Ascending aorta (tissue), 2 donors: ENCODE measurements around the gene SLC16A8. TPM values are rescaled to one million over a fixed set of nuclear protein-coding genes. Genes with fewer than 3 reads are reported as not detected.

Experiments used
- DNase-seq, 2 donors: peaks; one replicate each; pipeline ENCODE4 v3.0.0-alpha.2; 2019; ENCODE audit warnings: low spot score in 2 of 2
- H3K27ac ChIP-seq, 2 donors: fragments of 200-600 bp; sonication (generic); one replicate each; pipeline ENCODE4 v1.5.1; 2016 to 2017; ENCODE audit warnings: mild to moderate bottlenecking in 1 of 2
- H3K27me3 ChIP-seq: fragments of 200-600 bp; sonication (generic); one replicate; pipeline ENCODE4 v1.5.1; 2017
- H3K36me3 ChIP-seq, 2 donors: fragments of 200-600 bp; sonication (generic); one replicate each; pipeline ENCODE4 v1.5.1; 2016
- H3K4me1 ChIP-seq, 2 donors: fragments of 200-600 bp; sonication (generic); one replicate each; pipeline ENCODE4 v1.5.1; 2016 to 2017; ENCODE audit warnings: mild to moderate bottlenecking in 1 of 2
- H3K4me3 ChIP-seq, 2 donors: fragments of 200-600 bp; sonication (generic); one replicate each; pipeline ENCODE4 v1.5.1; 2016 to 2017; ENCODE audit warnings: mild to moderate bottlenecking in 1 of 2
- H3K9me3 ChIP-seq, 2 donors: fragments of 200-600 bp; sonication (generic); one replicate each; pipeline ENCODE4 v1.5.1; 2016
- intact Hi-C: fragments of 100-400 bp; cut with DNase I; formaldehyde crosslinking; loops from one replicate; pipeline ENCODE4 v1.15.1; 2023
- total RNA-seq: library from RNA; depleted of rRNA; stranded (reverse); fragments of >200 nt; gene quantifications from one replicate; pipeline ENCODE4 v1.1.0, GENCODE V29; 2016
- TF ChIP-seq, protein P1 (sequence below), 3 experiments: fragments of 200-600 bp in 2 of 3; fragments of 450-650 bp in 1 of 3; sonication (generic) in 2 of 3; IDR thresholded peaks; one replicate each; pipeline ENCODE4 v1.5.1; 2016 to 2019; ENCODE audit warnings: antibody characterized with exemption in 3 of 3, mild to moderate bottlenecking in 1 of 3, moderate library complexity in 1 of 3

Gene SLC16A8
- total RNA-seq, 1 donor from 2014 or later, result not detected

DNA sequence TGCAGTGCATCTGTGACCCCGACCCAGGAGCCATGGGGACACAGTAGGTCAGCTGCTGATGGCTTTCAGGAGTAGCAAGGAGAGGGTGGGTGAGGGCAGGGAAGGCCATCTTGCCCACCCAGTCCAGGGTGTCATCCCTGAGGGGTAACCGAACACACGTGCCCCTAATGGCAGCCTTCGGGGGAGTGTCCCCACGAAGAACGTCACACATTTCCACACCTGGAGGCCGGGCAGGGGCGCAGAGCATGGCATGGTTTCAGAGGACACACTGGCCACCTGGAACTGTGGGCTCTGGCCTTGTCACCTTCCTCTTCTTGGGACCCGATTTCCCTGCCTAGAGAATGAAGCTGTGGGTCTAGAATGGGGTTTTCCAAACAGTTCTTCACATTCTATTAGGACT lies 45.9 kb upstream of the SLC16A8 start:
- TF ChIP-seq, protein P1, sequence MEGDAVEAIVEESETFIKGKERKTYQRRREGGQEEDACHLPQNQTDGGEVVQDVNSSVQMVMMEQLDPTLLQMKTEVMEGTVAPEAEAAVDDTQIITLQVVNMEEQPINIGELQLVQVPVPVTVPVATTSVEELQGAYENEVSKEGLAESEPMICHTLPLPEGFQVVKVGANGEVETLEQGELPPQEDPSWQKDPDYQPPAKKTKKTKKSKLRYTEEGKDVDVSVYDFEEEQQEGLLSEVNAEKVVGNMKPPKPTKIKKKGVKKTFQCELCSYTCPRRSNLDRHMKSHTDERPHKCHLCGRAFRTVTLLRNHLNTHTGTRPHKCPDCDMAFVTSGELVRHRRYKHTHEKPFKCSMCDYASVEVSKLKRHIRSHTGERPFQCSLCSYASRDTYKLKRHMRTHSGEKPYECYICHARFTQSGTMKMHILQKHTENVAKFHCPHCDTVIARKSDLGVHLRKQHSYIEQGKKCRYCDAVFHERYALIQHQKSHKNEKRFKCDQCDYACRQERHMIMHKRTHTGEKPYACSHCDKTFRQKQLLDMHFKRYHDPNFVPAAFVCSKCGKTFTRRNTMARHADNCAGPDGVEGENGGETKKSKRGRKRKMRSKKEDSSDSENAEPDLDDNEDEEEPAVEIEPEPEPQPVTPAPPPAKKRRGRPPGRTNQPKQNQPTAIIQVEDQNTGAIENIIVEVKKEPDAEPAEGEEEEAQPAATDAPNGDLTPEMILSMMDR (IDR thresholded peaks at IDR 0.05), result no peak
- Histone ChIP-seq H3K9me3 (no peaks in the 10 kb centered on the region), H3K4me1 (peaks cover 2 to 10% of the 10 kb centered on the region in 2 donors), H3K27ac (no peak overlapping the region), H3K4me3 (no peak overlapping the region), H3K36me3 (no peaks in the 10 kb centered on the region), H3K27me3 (no peaks in the 10 kb centered on the region)
- intact Hi-C loops, result no loop called here
- no peak for DNase-seq

DNA sequence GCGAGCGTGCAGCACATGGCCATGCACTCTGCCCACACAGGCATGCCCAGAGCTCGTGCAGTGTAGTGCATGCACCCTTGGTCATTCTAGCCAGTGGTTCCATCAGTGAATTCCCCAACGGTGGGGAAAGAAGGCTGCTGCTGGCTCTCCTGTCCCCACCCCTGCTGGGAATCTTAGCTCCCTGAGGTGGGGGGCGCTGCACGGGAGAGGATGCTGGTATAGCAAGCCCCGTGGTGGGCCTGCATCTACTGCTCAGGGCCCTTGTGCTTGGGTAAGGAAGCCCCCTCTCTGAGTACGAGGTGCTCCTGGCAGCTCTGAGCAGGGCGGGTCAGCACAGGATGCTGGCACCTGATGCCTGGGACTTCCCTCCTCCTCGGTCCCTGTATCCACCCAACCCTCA lies 45.0 kb upstream of the SLC16A8 start:
- intact Hi-C loops, result no loop called here
- Histone ChIP-seq H3K36me3 (no peaks in the 10 kb centered on the region), H3K4me3 (no peak overlapping the region), H3K27me3 (no peaks in the 10 kb centered on the region), H3K4me1 (peaks cover 2 to 10% of the 10 kb centered on the region in 2 donors), H3K9me3 (no peaks in the 10 kb centered on the region), H3K27ac (no peak overlapping the region)
- DNase-seq, result no peak
- TF ChIP-seq, protein P1 (IDR thresholded peaks at IDR 0.05), result no peak

DNA sequence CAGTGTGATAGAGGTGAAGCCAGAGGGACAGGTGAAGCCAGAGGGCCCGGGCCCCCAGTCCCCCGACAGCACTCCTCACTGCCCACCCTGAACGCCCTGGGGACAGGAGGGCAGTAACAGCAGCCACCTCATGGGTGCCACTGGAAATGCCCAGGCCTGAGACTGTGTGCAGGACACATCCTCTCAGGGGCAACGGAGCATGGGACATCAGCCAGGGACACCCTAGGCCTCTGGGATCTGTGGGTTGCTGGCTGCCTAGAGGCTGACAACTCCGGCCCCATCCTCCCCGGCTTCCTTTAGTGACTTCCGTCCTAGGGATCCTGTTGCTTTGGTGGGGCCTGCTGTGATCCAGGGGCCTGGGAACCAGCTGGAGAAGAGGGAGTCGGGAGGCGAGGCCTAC lies 43.9 kb upstream of the SLC16A8 start:
- Histone ChIP-seq H3K4me1 (peaks cover 2 to 10% of the 10 kb centered on the region in 2 donors), H3K4me3 (no peak overlapping the region), H3K27me3 (no peaks in the 10 kb centered on the region), H3K27ac (no peak overlapping the region), H3K9me3 (no peaks in the 10 kb centered on the region), H3K36me3 (no peaks in the 10 kb centered on the region)
- DNase-seq, result no peak
- intact Hi-C loops, result no loop called here
- TF ChIP-seq, protein P1 (IDR thresholded peaks at IDR 0.05), result no peak

DNA sequence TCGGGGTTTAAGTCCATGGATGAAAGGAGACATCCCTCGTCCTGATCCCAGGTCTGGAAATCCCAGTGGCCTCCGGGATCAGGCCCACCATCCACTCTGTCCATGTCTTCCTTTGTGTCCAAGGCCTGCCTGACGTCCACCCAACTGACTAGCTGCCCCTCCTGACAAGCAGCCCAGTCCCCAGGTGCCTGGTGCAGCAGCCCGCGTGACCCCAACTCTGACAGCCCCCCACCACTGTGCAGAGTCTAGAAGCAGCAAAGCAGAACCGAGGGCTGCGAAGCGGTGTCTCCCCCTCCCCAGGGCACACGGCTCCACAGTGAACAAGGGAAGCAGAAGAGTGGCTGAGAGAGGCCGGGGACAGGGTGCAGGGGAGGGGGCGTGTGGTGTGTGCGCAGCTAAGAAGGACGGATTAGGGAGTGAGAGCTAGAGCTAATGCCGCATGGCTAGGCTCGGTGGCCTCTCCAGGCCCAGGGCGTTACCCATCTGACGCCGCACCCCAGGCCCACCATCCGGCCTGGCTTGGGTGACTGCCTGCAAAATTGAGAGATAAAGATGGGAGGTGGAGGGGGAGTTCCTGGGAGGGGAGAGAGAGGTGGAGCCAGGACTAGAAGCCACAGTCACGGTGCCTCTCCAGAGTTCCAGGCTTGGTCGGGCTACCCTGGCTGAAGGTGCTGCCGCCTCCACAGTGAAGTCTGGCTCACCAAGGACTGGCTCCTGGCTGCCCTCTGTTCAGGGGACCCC lies 43.1 kb upstream of the SLC16A8 start:
- intact Hi-C loops, result no loop called here
- H3K36me3 ChIP-seq, result no peaks in the 10 kb centered on the region
- no peaks in the 10 kb centered on the region for H3K27me3 ChIP-seq

DNA sequence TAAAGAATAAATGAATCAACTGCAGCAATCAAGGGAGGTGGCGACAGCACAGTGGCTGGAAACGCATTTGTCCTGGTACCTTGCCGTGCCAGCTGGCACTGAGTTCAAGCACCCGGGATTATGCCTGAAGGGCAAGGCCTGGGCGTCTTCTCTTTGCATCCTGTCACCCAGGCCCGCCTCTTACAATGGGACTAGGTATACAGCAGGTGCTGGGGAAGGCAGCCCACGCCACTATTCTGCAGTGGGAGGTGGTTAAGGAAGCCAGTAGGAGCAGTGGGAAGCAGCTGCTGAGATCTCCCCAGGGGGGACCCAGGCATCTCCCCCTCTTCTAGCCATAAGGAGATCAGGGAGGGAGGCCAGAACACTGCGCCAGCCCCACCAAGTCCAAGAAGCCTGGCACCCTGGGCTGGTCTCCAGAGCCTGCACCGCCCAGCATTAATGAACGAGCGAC lies 41.8 kb upstream of the SLC16A8 start:
- intact Hi-C loops, result no loop called here
- TF ChIP-seq, protein P1 (IDR thresholded peaks at IDR 0.05), result no peak
- Histone ChIP-seq H3K9me3 (no peaks in the 10 kb centered on the region), H3K27ac (no peak overlapping the region), H3K4me1 (peaks cover 0 to 4% of the 10 kb centered on the region in 2 donors), H3K4me3 (no peak overlapping the region), H3K27me3 (no peaks in the 10 kb centered on the region), H3K36me3 (no peaks in the 10 kb centered on the region)
- DNase-seq, result no peak

More for the DNA sequence above, 43.1 kb upstream of the SLC16A8 start:
- no peak for DNase-seq
- no peak overlapping the region for H3K4me3 ChIP-seq
- no peak overlapping the region for H3K27ac ChIP-seq
- peaks cover 2 to 10% of the 10 kb centered on the region in 2 donors for H3K4me1 ChIP-seq
- TF ChIP-seq, protein P1 (IDR thresholded peaks at IDR 0.05), result no peak
- H3K9me3 ChIP-seq, result no peaks in the 10 kb centered on the region
